Renal cortical epithelial cell (primary cell): Measurements from ENCODE around the gene ATP2A1. TPM values are rescaled to one million over a fixed set of nuclear protein-coding genes. Genes with fewer than 3 reads are reported as not detected.
A peak's percentile ranks its signal among the peaks of the same experiment; 100 is the strongest.
"Not testable (repeated sequence)": the region's sequence is repeated elsewhere in the genome, so short reads cannot be mapped to it uniquely, and the experiment has no call there.

Experiments used
- DNase-seq: peaks from one replicate; pipeline ENCODE4 v3.0.0-alpha.2; 2011; ENCODE audit warnings: low read depth
- total RNA-seq: library from RNA; depleted of rRNA; stranded (reverse); fragments of >200 nt; gene quantifications from 2 replicates; pipeline ENCODE4 v1.2.3, GENCODE V29; 2014

ATP2A1 gene
- total RNA-seq, 1 donor from 2014 or later: 0.10 TPM

DNA sequence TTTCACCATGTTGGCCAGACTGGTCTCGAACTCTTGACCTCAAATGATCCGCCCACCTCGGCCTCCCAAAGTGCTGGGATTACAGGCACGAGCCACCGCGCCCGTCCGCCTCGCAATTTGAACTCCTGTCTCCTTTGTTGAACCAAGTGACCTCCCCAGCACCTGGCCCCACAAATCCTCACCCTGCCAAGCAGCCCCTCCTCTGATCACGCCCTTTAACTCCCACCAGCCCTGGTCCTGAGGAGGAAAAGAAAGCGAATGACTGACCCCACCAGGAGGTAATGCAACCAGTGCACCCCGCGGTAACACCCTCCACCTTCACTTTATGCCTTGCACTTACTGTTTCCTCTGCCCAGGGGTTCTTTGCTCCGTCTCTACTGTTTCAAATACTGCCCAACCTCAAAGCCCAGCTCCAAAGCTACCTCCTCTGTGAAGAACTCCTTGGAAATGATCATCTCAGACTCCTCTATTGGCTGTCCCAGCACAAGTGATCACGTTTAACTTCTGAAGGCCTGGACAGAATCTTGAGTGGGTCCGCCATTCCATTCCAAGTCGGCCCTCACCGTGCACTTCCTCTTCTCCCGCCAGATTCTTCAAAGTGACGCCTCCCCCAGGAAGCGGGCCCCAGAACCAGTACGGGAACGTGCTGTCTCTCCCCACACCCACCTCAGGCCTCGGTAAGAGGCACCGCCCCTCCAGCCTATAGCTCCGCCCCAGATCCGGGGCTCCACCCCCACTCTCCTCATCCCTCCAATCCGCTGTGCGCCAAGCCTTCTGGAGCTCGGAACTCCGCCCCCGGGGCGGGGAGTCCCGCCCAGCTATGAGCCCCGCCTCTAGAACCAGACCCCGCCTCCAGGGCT, 57.9 kb downstream of the ATP2A1 start:
- peak; percentile 41 for DNase-seq

- no peak for DNase-seq
Observed at GRCh38 chr16:28936784-28937155, 58.5 kb downstream of the ATP2A1 start.

DNA sequence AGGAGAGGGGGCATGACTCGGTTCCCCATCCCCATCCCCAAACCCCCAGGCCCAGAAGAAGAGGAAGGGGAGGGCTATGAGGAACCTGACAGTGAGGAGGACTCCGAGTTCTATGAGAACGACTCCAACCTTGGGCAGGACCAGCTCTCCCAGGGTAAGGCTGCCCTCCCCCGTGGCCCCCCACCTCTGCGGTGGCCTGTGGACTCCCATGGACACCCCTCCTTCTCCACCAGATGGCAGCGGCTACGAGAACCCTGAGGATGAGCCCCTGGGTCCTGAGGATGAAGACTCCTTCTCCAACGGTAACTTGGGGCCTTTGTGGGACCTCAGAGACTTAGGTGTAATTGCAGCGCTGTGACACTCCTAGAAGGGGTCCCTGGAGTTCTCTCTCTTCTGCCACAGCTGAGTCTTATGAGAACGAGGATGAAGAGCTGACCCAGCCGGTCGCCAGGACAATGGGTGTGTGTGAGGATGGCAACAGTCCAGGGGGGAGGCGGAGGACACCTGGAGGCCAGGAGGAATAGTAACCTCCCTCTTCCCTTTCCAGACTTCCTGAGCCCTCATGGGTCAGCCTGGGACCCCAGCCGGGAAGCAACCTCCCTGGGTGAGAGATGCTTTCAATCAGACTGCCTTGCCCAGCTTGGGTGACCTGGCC, 59.1 kb downstream of the ATP2A1 start:
- no peak for DNase-seq

DNA sequence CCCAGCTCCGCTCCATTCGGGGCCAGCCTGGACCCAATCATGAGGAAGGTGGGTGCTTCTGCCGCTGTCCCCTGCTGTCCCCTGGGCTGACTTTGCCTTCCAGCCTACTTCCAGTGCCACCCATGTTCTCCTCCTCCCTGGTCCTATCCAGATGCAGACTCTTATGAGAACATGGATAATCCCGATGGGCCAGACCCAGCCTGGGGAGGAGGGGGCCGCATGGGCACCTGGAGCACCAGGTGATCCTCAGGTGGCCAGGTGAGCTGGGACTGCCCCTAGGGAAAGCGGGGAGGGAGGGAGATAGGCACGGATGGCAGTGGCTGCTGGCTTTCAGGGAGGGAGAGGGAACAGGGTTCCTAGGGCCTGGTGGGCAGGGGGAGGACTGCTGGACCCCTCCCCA, 60.4 kb downstream of the ATP2A1 start:
- DNase-seq: no peak

GRCh38 chr16:28939825-28940224, 61.5 kb downstream of the ATP2A1 start:
- not testable (repeated sequence) for DNase-seq

DNA sequence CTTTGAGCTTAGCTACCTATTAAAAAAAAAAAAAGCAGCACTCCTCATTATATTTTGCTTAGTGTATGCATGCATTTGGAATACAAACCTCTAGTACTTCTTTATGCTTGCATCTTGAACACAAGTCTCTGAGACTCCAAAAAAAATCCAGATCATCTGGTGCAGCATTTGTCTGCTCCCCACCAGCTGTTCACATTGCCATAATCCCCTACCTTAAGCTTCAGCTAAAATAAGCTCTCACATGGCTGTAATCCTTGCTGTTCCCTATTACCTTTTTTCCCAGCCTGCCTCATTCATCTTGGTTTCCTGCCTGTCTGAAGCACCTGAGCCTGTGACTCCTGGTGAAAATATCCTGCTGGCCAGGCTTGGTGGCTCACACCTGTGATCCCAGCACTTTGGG, 65.0 kb downstream of the ATP2A1 start:
- DNase-seq: no peak

DNA sequence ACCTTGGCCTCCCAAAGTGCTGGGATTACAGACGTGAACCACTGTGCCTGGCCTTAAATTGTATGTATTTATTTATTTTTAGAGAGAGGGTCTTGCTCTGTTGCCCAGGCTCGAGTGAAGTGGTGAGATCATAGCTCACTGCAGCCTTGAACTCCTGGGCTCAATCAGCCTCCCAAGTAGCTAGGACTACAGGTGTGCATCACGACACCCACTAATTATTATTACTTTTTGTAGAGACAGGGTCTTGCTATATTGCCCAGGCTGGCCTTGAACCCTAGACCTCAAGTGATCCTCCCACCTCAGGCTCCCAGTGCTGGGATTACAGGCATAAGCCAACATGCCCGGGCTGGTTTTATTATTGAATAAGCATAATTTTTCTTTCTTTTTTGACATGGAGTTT, 68.4 kb downstream of the ATP2A1 start:
- DNase-seq: no peak

- peak; percentile 99 for DNase-seq
Observed at GRCh38 chr16:28950648-28951409, 72.5 kb downstream of the ATP2A1 start, which contains the start of gene NFATC2IP. Gene NFATC2IP, plus strand, starts transcription at chr16:28950937. Its CDS starts 75 bp downstream, at chr16:28951012.

DNA sequence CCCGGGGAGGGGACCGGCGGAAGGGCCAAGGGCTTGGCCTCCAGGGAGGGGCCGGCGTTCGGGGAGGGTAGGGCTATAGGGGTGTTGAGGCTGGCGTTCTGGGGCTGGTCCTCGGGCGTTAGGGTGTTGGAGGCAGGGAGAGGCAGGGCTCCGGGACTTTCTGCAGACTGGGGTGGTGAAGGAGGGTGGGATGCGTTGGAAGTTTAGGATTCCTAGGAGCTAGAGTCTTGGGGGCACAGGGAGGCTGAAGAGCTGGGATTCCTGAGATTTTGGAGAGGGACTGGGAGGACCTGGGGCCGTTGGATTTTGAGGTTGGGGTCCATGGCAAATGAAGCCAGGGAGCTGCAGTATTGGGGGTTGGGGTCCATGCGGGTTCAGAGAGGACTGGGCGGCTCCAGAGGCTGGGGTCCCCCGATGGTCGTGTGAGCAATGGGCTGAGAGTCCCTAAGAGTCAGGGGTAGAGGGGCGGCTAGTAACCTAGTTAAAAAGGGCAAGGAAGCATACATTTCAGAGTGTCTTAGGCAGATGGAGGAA, 73.2 kb downstream of the ATP2A1 start:
- DNase-seq: no peak

Other genes starting within 250 kb of the ATP2A1 start
- gene NPIPB8, start 240.4 kb upstream of the ATP2A1 start, total RNA-seq: 0.05 TPM in 1 of 2 replicates, not detected in the other
- gene EIF3C, start 167.0 kb upstream of the ATP2A1 start, total RNA-seq: 75.2 and 177 TPM in 2 replicates
- gene NPIPB9, start 126.7 kb upstream of the ATP2A1 start, total RNA-seq: 4.5 TPM in 1 of 2 replicates, not detected in the other
- 26.6 and 92.6 TPM in 2 replicates for gene ATXN2L, start 55.5 kb upstream of the ATP2A1 start, total RNA-seq
- gene TUFM, start 32.1 kb upstream of the ATP2A1 start, total RNA-seq: 129 and 130 TPM in 2 replicates
- gene SH2B1, start 14.6 kb upstream of the ATP2A1 start, total RNA-seq: 10.8 and 21.4 TPM in 2 replicates
- gene RABEP2, start 46.8 kb downstream of the ATP2A1 start, total RNA-seq: 33.5 and 52.1 TPM in 2 replicates
- gene CD19, start 53.5 kb downstream of the ATP2A1 start, total RNA-seq: not detected in 2 replicates
- 18.1 and 23.8 TPM in 2 replicates for gene NFATC2IP, start 72.4 kb downstream of the ATP2A1 start, total RNA-seq
- gene SPNS1, start 96.3 kb downstream of the ATP2A1 start, total RNA-seq: 21.0 and 36.0 TPM in 2 replicates
- gene LAT, start 106.6 kb downstream of the ATP2A1 start, total RNA-seq: 0.30 TPM in 1 of 2 replicates, not detected in the other